Ishikawa (cell line): Measurements from ENCODE around the gene ARPP19.
A peak's percentile ranks its signal among the peaks of the same experiment; 100 is the strongest.

ENCODE experiments used
- CEBPB ChIP-seq: IDR thresholded peaks from 2 replicates; pipeline ENCODE4 v1.6.1; 2012
- CREB1 ChIP-seq: IDR thresholded peaks from 2 replicates; pipeline ENCODE4 v1.6.1; 2012; ENCODE audit warnings: low read depth
- EGR1 ChIP-seq: IDR thresholded peaks from 2 replicates; pipeline ENCODE4 v1.6.1; 2012
- EP300 ChIP-seq: IDR thresholded peaks from 2 replicates; pipeline ENCODE4 v1.6.1; 2012; ENCODE audit warnings: borderline replicate concordance
- FOXM1 ChIP-seq: IDR thresholded peaks from 2 replicates; pipeline ENCODE4 v1.6.1; 2012; ENCODE audit warnings: low read depth, borderline replicate concordance
- MAX ChIP-seq: IDR thresholded peaks from 2 replicates; pipeline ENCODE4 v1.6.1; 2012
- NFIC ChIP-seq: IDR thresholded peaks from 2 replicates; pipeline ENCODE4 v1.6.1; 2012
- RAD21 ChIP-seq: IDR thresholded peaks from 2 replicates; pipeline ENCODE4 v1.6.1; 2012; ENCODE audit warnings: low read depth
- TAF1 ChIP-seq: IDR thresholded peaks from 2 replicates; pipeline ENCODE4 v1.6.1; 2012; ENCODE audit warnings: low read depth, mild to moderate bottlenecking
- TCF12 ChIP-seq: IDR thresholded peaks from 2 replicates; pipeline ENCODE4 v1.6.1; 2012; ENCODE audit warnings: low read depth
- TEAD4 ChIP-seq: IDR thresholded peaks from 2 replicates; pipeline ENCODE4 v1.6.1; 2012
- YY1 ChIP-seq: IDR thresholded peaks from 2 replicates; pipeline ENCODE4 v1.6.1; 2012; ENCODE audit warnings: low read depth
- ZBTB7A ChIP-seq: IDR thresholded peaks from 2 replicates; pipeline ENCODE4 v1.6.1; 2012; ENCODE audit warnings: low read depth
- TF ChIP-seq, protein P1 (sequence below): IDR thresholded peaks from 2 replicates; pipeline ENCODE4 v1.6.1; 2012
- TF ChIP-seq, protein P2 (sequence below): IDR thresholded peaks from 2 replicates; pipeline ENCODE4 v1.6.1; 2012; ENCODE audit warnings: low read depth, mild to moderate bottlenecking

Gene ARPP19

DNA sequence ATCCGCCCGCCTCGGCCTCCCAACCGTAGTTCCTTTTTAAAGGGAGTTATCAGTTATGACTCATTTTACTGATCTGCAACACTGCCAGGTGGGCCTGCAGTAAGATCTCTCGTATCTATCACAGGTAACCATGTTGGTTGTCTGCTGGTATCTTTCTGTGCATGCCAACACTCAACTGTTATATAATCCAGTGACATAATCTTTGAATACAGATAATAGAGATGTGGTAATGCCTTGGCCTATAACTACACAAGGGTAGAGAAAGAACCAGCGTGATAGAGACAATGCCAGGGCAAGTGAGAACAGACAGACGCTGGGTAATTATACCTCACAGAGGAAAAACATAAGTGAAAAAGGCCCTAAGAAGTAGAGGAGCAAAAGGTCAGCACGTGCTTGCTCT, 11.0 kb upstream of the ARPP19 start:
- TF ChIP-seq, protein P1, sequence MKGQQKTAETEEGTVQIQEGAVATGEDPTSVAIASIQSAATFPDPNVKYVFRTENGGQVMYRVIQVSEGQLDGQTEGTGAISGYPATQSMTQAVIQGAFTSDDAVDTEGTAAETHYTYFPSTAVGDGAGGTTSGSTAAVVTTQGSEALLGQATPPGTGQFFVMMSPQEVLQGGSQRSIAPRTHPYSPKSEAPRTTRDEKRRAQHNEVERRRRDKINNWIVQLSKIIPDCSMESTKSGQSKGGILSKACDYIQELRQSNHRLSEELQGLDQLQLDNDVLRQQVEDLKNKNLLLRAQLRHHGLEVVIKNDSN: no peak
- TF ChIP-seq FOXM1 (no peak), YY1 (no peak), MAX (no peak), TEAD4 (no peak), EGR1 (no peak), ZBTB7A (no peak), CREB1 (no peak)

DNA sequence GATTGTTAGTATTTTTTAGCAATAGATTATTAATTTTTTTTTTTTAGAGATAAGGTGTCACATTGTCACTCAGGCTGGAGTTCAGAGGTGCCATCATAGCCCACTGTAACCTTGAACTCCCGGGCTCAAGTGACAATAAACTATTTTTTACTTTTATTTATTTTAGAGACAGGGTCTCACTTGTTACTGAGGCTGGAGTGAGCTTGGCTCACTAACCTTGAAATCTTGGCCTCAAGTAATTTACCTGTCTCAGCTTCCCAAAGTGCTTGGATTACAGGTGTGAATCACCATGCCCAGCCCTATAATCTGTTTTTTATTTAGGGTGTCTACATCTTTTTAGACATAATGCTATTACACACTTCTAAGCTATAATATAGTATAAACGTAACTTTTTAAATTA, 7.9 kb upstream of the ARPP19 start:
- TF ChIP-seq CREB1 (no peak), CEBPB (no peak), NFIC (no peak), EGR1 (no peak), ZBTB7A (no peak), RAD21 (no peak), YY1 (no peak), EP300 (no peak), MAX (no peak), TCF12 (no peak), FOXM1 (no peak), TEAD4 (no peak), TAF1 (no peak)
- TF ChIP-seq, protein P1: no peak
- TF ChIP-seq, protein P2, sequence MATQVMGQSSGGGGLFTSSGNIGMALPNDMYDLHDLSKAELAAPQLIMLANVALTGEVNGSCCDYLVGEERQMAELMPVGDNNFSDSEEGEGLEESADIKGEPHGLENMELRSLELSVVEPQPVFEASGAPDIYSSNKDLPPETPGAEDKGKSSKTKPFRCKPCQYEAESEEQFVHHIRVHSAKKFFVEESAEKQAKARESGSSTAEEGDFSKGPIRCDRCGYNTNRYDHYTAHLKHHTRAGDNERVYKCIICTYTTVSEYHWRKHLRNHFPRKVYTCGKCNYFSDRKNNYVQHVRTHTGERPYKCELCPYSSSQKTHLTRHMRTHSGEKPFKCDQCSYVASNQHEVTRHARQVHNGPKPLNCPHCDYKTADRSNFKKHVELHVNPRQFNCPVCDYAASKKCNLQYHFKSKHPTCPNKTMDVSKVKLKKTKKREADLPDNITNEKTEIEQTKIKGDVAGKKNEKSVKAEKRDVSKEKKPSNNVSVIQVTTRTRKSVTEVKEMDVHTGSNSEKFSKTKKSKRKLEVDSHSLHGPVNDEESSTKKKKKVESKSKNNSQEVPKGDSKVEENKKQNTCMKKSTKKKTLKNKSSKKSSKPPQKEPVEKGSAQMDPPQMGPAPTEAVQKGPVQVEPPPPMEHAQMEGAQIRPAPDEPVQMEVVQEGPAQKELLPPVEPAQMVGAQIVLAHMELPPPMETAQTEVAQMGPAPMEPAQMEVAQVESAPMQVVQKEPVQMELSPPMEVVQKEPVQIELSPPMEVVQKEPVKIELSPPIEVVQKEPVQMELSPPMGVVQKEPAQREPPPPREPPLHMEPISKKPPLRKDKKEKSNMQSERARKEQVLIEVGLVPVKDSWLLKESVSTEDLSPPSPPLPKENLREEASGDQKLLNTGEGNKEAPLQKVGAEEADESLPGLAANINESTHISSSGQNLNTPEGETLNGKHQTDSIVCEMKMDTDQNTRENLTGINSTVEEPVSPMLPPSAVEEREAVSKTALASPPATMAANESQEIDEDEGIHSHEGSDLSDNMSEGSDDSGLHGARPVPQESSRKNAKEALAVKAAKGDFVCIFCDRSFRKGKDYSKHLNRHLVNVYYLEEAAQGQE: no peak

DNA sequence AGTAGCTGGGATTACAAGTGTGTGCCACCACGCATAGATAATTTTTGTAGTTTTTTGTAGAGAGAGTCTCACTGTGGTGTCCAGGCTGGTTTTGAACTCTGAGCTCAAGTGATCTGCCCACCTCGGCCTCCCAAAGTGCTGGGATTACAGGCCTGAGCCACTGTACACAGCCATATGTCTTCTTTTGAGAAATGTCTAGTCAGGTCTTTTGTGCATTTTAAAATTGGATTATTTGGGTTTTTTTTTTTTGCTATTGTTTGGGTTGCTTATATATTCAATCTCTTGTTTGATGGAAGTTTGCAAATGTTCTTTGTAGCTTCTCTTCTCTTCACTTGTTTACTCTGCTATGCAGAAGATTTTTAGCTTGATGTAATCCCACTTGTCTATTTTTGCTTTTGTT, 6.2 kb upstream of the ARPP19 start:
- TF ChIP-seq TAF1: no peak
- no peak for TF ChIP-seq EP300
- no peak for TF ChIP-seq RAD21
- TF ChIP-seq CREB1: no peak
- TF ChIP-seq, protein P2: no peak
- TF ChIP-seq YY1: no peak
- no peak for TF ChIP-seq NFIC
- no peak for TF ChIP-seq TEAD4
- TF ChIP-seq TCF12: no peak

DNA sequence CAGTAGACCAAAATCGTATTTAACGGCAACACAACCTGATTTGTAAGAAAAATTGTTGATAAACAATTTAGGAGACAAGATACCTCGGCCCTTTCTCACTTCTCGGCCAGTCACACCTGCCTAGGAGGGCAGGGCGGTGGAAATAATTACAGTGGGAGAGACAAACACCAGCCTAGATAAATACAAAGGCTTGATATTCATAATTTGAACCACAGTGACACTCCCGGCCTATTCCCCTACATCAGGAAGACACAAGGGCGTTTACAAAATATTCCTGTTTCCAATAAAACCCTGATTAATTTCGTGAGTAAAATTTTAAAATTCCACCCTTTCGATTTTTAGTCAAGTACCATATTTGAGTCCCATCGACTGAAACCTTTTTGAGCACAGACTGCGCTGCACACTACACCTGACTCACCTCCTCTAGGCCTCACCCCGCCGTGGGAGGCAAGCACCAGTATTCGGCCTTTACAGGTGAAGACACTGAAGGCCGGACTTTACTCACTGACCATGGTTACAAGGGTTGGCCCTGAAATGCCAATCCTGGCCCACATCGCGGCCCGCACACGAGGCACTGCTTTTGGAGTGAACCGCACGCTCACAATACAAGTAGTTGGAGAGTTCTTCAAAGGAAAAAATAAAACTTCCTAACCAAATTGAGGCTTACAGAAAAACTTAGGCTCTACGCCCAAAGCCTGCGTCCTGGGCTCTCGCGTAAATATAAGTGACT, 794 bp downstream of the ARPP19 start:
- TF ChIP-seq RAD21 (peak; percentile 2; the same call in 1 of the 2 replicates), TCF12 (no peak), TAF1 (no peak), ZBTB7A (no peak), TEAD4 (no peak), MAX (no peak), FOXM1 (no peak), CEBPB (no peak)

DNA sequence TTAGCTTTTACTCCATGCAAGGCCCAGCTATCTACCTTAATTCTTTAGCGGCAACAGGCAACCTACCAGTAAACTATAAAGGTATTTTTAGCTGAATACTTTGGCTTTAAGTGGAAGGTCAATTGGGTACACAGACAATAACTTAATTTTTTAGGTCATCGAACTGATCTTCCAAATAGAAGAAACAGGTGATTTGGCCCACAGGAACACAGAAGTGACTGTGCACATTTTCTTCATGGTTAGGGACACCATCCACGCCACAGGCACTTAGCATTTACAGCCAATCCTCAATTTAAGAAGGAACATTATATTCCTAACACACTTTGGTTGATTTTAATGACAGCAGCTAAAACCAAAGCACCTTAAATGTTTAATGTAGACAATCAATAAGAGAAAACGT, 1.9 kb downstream of the ARPP19 start:
- TF ChIP-seq CEBPB (no peak), ZBTB7A (no peak), TCF12 (no peak), TEAD4 (no peak), EGR1 (no peak), MAX (no peak), RAD21 (no peak), CREB1 (no peak), TAF1 (no peak), FOXM1 (no peak), NFIC (no peak), EP300 (no peak), YY1 (no peak)
- TF ChIP-seq, protein P2: no peak
- TF ChIP-seq, protein P1: no peak
